Measurements from ENCODE around the gene SIRPA.

The SIRPA gene

GRCh38 chr20:1982686-1983085, 87.5 kb downstream of the SIRPA start:
- Histone ChIP-seq H3K9ac (ENCODE audit: insufficient read length) (no peak overlapping the region), H3K4me3 (no peak overlapping the region), H3K9me3 (ENCODE audit: low read depth, low read length) (no peaks in the 10 kb centered on the region), H3K27ac (no peak overlapping the region), H3K36me3 (ENCODE audit: insufficient read depth, low read length) (no peaks in the 10 kb centered on the region)
- DNase-seq (ENCODE audit: low read depth, low spot score): no peak
- TF ChIP-seq POLR2AphosphoS5 (IDR thresholded peaks at IDR 0.05; ENCODE audit: borderline replicate concordance, low read depth, low read length): no peak
- TF ChIP-seq FOXP2 (optimal IDR thresholded peaks at IDR 0.05; ENCODE audit: control extremely low read depth, extremely low read length, insufficient read depth): no peak

GRCh38 chr20:1983301-1983700, 88.1 kb downstream of the SIRPA start:
- TF ChIP-seq EZH2 (IDR thresholded peaks at IDR 0.05): no peak
- no peak for TF ChIP-seq FOXP2 (optimal IDR thresholded peaks at IDR 0.05; ENCODE audit: control extremely low read depth, extremely low read length, insufficient read depth)
- TF ChIP-seq POLR2AphosphoS5 (IDR thresholded peaks at IDR 0.05; ENCODE audit: borderline replicate concordance, low read depth, low read length): no peak
- Histone ChIP-seq H3K27ac (no peak overlapping the region), H3K36me3 (ENCODE audit: insufficient read depth, low read length) (no peaks in the 10 kb centered on the region), H3K9ac (ENCODE audit: insufficient read length) (no peak overlapping the region), H3K9me3 (ENCODE audit: low read depth, low read length) (no peaks in the 10 kb centered on the region), H3K4me3 (no peak overlapping the region)
- no peak for DNase-seq (ENCODE audit: low read depth, low spot score)

- Histone ChIP-seq H3K36me3 (ENCODE audit: insufficient read depth, low read length) (no peaks in the 10 kb centered on the region), H3K27ac (no peak overlapping the region), H3K9ac (ENCODE audit: insufficient read length) (no peak overlapping the region), H3K9me3 (ENCODE audit: low read depth, low read length) (no peaks in the 10 kb centered on the region), H3K4me3 (no peak overlapping the region)
- DNase-seq (ENCODE audit: low read depth, low spot score): no peak
- TF ChIP-seq FOXP2 (optimal IDR thresholded peaks at IDR 0.05; ENCODE audit: control extremely low read depth, extremely low read length, insufficient read depth) (no peak), POLR2AphosphoS5 (IDR thresholded peaks at IDR 0.05; ENCODE audit: borderline replicate concordance, low read depth, low read length) (no peak), EZH2 (IDR thresholded peaks at IDR 0.05) (no peak)
Observed at GRCh38 chr20:1987826-1988225, 92.6 kb downstream of the SIRPA start.
